IMR-90 (cell line): ENCODE results near the gene LIMS2. TPM values are rescaled to one million over a fixed set of nuclear protein-coding genes. Genes with fewer than 3 reads are reported as not detected.
A peak's percentile ranks its signal among the peaks of the same experiment; 100 is the strongest.

Experiments used
- ATAC-seq: fragments of 200-7000 bp; cut with Tn5 transposase; 2 replicates; pipeline ENCODE4 v1.9.1; 2020; ENCODE audit warnings: low read depth, mild to moderate bottlenecking, moderate library complexity
- BruUV-seq: library from RNA; stranded (reverse); fragments of 400-500 nt; replicated peaks from 2 replicates; lab custom pipeline; 2021; lab: Mats Ljungman, UMichigan
- CTCF ChIA-PET: fragments of 300-600 bp; formaldehyde crosslinking; extraction: SDS; loops from one replicate; lab custom pipeline; 2021; ENCODE audit warnings: antibody characterized with exemption; lab: Yijun Ruan, JAX
- POLR2A ChIA-PET: fragments of 300-600 bp; sonication (Branson Sonifier 250); formaldehyde crosslinking; loops from one replicate; lab custom pipeline; 2022; ENCODE audit warnings: antibody characterized with exemption; ENCODE audit not compliant: unreplicated experiment; lab: Charles Lee
- DNase-seq: peaks from one replicate; pipeline ENCODE4 v3.0.0; 2013
- H2AFZ ChIP-seq: replicated peaks from 2 replicates; pipeline ENCODE3; 2013; ENCODE audit warnings: low read length, mild to moderate bottlenecking; ENCODE audit not compliant: poor library complexity
- H2AK5ac ChIP-seq: 2 replicates; pipeline ENCODE4 v1.6.1; 2013; ENCODE audit warnings: low read depth, low read length, inconsistent platforms
- H2AK9ac ChIP-seq: replicated peaks from 2 replicates; pipeline ENCODE3; 2013; ENCODE audit warnings: mild to moderate bottlenecking, low read depth, low read length, moderate library complexity; ENCODE audit not compliant: poor library complexity
- H2BK120ac ChIP-seq: 2 replicates; pipeline ENCODE4 v1.6.1; 2013; ENCODE audit warnings: low read depth, low read length, inconsistent platforms
- H2BK15ac ChIP-seq: 3 replicates; pipeline ENCODE4 v1.6.1; 2013; ENCODE audit warnings: low read depth, low read length, inconsistent platforms
- H2BK20ac ChIP-seq: 2 replicates; pipeline ENCODE4 v1.6.1; 2013; ENCODE audit warnings: low read depth, mild to moderate bottlenecking, inconsistent platforms, low read length, moderate library complexity
- H2BK5ac ChIP-seq: 2 replicates; pipeline ENCODE4 v1.6.1; 2013; ENCODE audit warnings: mild to moderate bottlenecking, low read depth, low read length, inconsistent platforms; ENCODE audit not compliant: poor library complexity, severe bottlenecking
- H3K14ac ChIP-seq: replicated peaks from 2 replicates; pipeline ENCODE4 v1.6.1; 2013; ENCODE audit warnings: low read depth, low read length, inconsistent platforms
- H3K18ac ChIP-seq: 2 replicates; pipeline ENCODE4 v1.6.1; 2013; ENCODE audit warnings: low read depth, low read length, control low read depth
- H3K23ac ChIP-seq: 2 replicates; pipeline ENCODE4 v1.6.1; 2013; ENCODE audit warnings: low read depth, low read length, inconsistent platforms
- H3K27ac ChIP-seq: 2 replicates; pipeline ENCODE4 v1.5.1; 2013; ENCODE audit warnings: mild to moderate bottlenecking, control low read depth, low read length; ENCODE audit not compliant: insufficient read depth
- H3K27me3 ChIP-seq: 2 replicates; pipeline ENCODE4 v1.6.1; 2013; ENCODE audit warnings: low read length; ENCODE audit not compliant: control insufficient read depth, insufficient read depth
- H3K36me3 ChIP-seq: 2 replicates; pipeline ENCODE4 v1.6.1; 2013; ENCODE audit warnings: low read length, mixed read lengths; ENCODE audit not compliant: control insufficient read depth, insufficient read depth
- H3K4ac ChIP-seq: 2 replicates; pipeline ENCODE4 v1.6.1; 2013; ENCODE audit warnings: low read depth, low read length, inconsistent platforms
- H3K4me1 ChIP-seq: 2 replicates; pipeline ENCODE4 v1.6.1; 2013; ENCODE audit warnings: low read length, mixed read lengths; ENCODE audit not compliant: control insufficient read depth, insufficient read depth
- H3K4me2 ChIP-seq: 2 replicates; pipeline ENCODE4 v1.6.1; 2013; ENCODE audit warnings: low read depth, mild to moderate bottlenecking, control low read depth, low read length, moderate library complexity
- H3K4me3 ChIP-seq: 2 replicates; pipeline ENCODE4 v1.5.1; 2013; ENCODE audit warnings: low read depth, mild to moderate bottlenecking, control low read depth, low read length, moderate library complexity; ENCODE audit not compliant: insufficient read depth
- H3K56ac ChIP-seq: 2 replicates; pipeline ENCODE4 v1.6.1; 2013; ENCODE audit warnings: low read length, inconsistent platforms; ENCODE audit not compliant: insufficient read depth; ENCODE audit errors: extremely low read depth
- H3K79me1 ChIP-seq, 2 experiments: 2 replicates each; pipeline ENCODE4 v1.6.1; 2013; ENCODE audit warnings: low read length in 2 of 2, inconsistent platforms in 1 of 2, low read depth in 1 of 2
- H3K9ac ChIP-seq: 2 replicates; pipeline ENCODE4 v1.6.1; 2013; ENCODE audit warnings: low read depth, low read length, control low read depth
- H3K9me1 ChIP-seq: 2 replicates; pipeline ENCODE4 v1.6.1; 2013; ENCODE audit warnings: low read length, inconsistent platforms; ENCODE audit not compliant: insufficient read depth
- H3K9me3 ChIP-seq: 2 replicates; pipeline ENCODE4 v1.6.1; 2013; ENCODE audit warnings: low read length; ENCODE audit not compliant: control insufficient read depth, insufficient read depth
- H4K20me1 ChIP-seq: 2 replicates; pipeline ENCODE4 v1.6.1; 2013; ENCODE audit warnings: low read length, inconsistent platforms; ENCODE audit not compliant: insufficient read depth
- H4K5ac ChIP-seq: 2 replicates; pipeline ENCODE4 v1.6.1; 2013; ENCODE audit warnings: mild to moderate bottlenecking, low read depth, low read length, control low read depth
- H4K8ac ChIP-seq, 2 experiments: 2 replicates each; pipeline ENCODE4 v1.6.1; 2013; ENCODE audit warnings: low read depth in 2 of 2, low read length in 2 of 2, control low read depth in 1 of 2, inconsistent platforms in 1 of 2
- H4K91ac ChIP-seq: 2 replicates; pipeline ENCODE4 v1.6.1; 2013; ENCODE audit warnings: low read depth, low read length, inconsistent platforms; ENCODE audit not compliant: insufficient read depth
- CEBPB ChIP-seq: IDR thresholded peaks from 2 replicates; pipeline ENCODE4 v1.6.1; 2012; ENCODE audit warnings: low read depth, low read length, improper control_type of control experiment
- RCOR1 ChIP-seq: IDR thresholded peaks from 2 replicates; pipeline ENCODE4 v1.6.1; 2012; ENCODE audit warnings: mild to moderate bottlenecking, low read length, improper control_type of control experiment; ENCODE audit not compliant: insufficient replicate concordance
- WGBS, 2 experiments: methylation state at CpG; one replicate each; pipeline versions ENCODE4 v1.1.5 to v1.1.7; 2013; ENCODE audit warnings: missing lambda C conversion rate in 2 of 2; ENCODE audit not compliant: insufficient read length in 1 of 2; ENCODE audit errors: extremely low coverage in 2 of 2; 5-methylcytosine and 5-hydroxymethylcytosine counted together
- dilution Hi-C: fragments of 300-500 bp; cut with HindIII; formaldehyde crosslinking; loops from one replicate; pipeline ENCODE4 v1.14.3; 2018; ENCODE audit warnings: low sequenced_read_pairs; ENCODE audit not compliant: unreplicated experiment
- in situ Hi-C: fragments of 300-500 bp; cut with MboI; formaldehyde crosslinking; loops from 3 replicates; pipeline ENCODE4 v1.14.3; 2019; ENCODE audit warnings: low sequenced_read_pairs, inconsistent platforms, mixed read lengths
- intact Hi-C: fragments of 100-400 bp; cut with micrococcal nuclease; formaldehyde crosslinking; loops from 2 replicates; pipeline ENCODE4 v1.10.0; 2022
- polyA plus RNA-seq, 3 experiments: library from polyadenylated mRNA; depleted of rRNA; stranded (reverse); fragments of >200 nt; gene quantifications; 2 replicates each; pipeline ENCODE4 v1.2.3, GENCODE V29; 2012; ENCODE audit warnings: low replicate concordance in 1 of 3
- total RNA-seq: library from RNA; depleted of rRNA; stranded (reverse); fragments of >200 nt; gene quantifications from 2 replicates; pipeline ENCODE4 v1.2.3, GENCODE V29; 2012

Gene LIMS2
- total and polyA plus RNA-seq, 2 of the 4 experiments (the other 2 are of a cell fraction), result 1.3 to 18.8 TPM

- CTCF ChIA-PET, result interaction anchor here (0.6 kb wide), 1 partner anchor 47 kb away, joined by 3 read pairs; no protein-coding TSS in a partner anchor
- peaks cover 18% of the 10 kb centered on the region for H3K9me1 ChIP-seq
- peak overlapping the region; percentile 98 for H3K9ac ChIP-seq
- dilution Hi-C loops, result no loop called here
- TF ChIP-seq RCOR1, result no peak
- TF ChIP-seq CEBPB, result no peak
- peak overlapping the region; percentile 93 for H2AK9ac ChIP-seq
- H2BK20ac ChIP-seq, result no peak overlapping the region
- no peak overlapping the region for H2BK120ac ChIP-seq
- in situ Hi-C loops, result no loop called here
- POLR2A ChIA-PET, result interaction anchor here (0.6 kb wide), 1 partner anchor 153 kb away, joined by 6 read pairs; no protein-coding TSS in a partner anchor
- peak overlapping the region; percentile 25 to 53; a peak in 3 of 4 replicates for H4K8ac ChIP-seq
- H3K4me2 ChIP-seq, result peak overlapping the region; percentile 99
- peak overlapping the region; percentile 88 for H3K23ac ChIP-seq
- intact Hi-C loops, result loop anchor here (1.0 to 10.0 kb wide), 2 partner anchors 158 to 178 kb away; partner anchors contain the start of gene IWS1
- H3K4ac ChIP-seq, result peak overlapping the region; percentile 69; the same call in 1 of the 2 replicates
- TSS peak; percentile 61 for BruUV-seq
- peak overlapping the region; percentile 80 for H3K27ac ChIP-seq
- WGBS, 2 experiments, result 100% methylated on average over 1 of the region's 19 CpGs; no CpG with 5 or more reads in 1 of the 2 experiments
- no peaks in the 10 kb centered on the region for H3K9me3 ChIP-seq
- H3K4me3 ChIP-seq, result peak overlapping the region; percentile 85
- peak overlapping the region; percentile 76; the same call in 1 of the 2 replicates for H3K56ac ChIP-seq
- H2BK15ac ChIP-seq, result no peak overlapping the region
- H4K20me1 ChIP-seq, result peaks cover 11% of the 10 kb centered on the region; the same call in 1 of the 2 replicates
- peak overlapping the region; percentile 95; the same call in 1 of the 2 replicates for H4K5ac ChIP-seq
- peak overlapping the region; percentile 68 for H3K14ac ChIP-seq
- ATAC-seq (no peak), DNase-seq (no peak)
- peaks cover 8% of the 10 kb centered on the region for H3K4me1 ChIP-seq
- peak overlapping the region; percentile 49; the same call in 1 of the 2 replicates for H4K91ac ChIP-seq
- H2AFZ ChIP-seq, result peak overlapping the region; percentile 99
- H2BK5ac ChIP-seq, result peak overlapping the region; percentile 85
- H3K79me1 ChIP-seq, result peaks cover 14 to 50% of the 10 kb centered on the region in 2 experiments
- peak overlapping the region; percentile 84 for H3K18ac ChIP-seq
- peaks cover 15% of the 10 kb centered on the region for H3K36me3 ChIP-seq
- H3K27me3 ChIP-seq, result no peaks in the 10 kb centered on the region
- peak overlapping the region; percentile 37; the same call in 1 of the 2 replicates for H2AK5ac ChIP-seq
Measured at GRCh38 chr2:127702395-127703009, 27.2 kb upstream of the LIMS2 start.
